Breast epithelium (tissue), 3 donors: ENCODE data around the gene POLDIP2.

Source experiments
- POLR2A ChIP-seq: fragments of 450-650 bp; IDR thresholded peaks from one replicate; pipeline ENCODE4 v1.6.1; 2016; ENCODE audit warnings: antibody characterized with exemption, mild to moderate bottlenecking, moderate library complexity
- POLR2AphosphoS5 ChIP-seq, 3 donors: sonication (generic); formaldehyde crosslinking; IDR thresholded peaks; one replicate each; pipeline ENCODE4 v1.6.1; 2017; ENCODE audit warnings: antibody characterized with exemption in 3 of 3
- TF ChIP-seq, protein P1 (sequence below), 3 donors: fragments of 450-650 bp; IDR thresholded peaks; one replicate each; pipeline ENCODE4 v1.5.1; 2016 to 2017; ENCODE audit warnings: antibody characterized with exemption in 3 of 3, mild to moderate bottlenecking in 3 of 3, moderate library complexity in 3 of 3

DNA sequence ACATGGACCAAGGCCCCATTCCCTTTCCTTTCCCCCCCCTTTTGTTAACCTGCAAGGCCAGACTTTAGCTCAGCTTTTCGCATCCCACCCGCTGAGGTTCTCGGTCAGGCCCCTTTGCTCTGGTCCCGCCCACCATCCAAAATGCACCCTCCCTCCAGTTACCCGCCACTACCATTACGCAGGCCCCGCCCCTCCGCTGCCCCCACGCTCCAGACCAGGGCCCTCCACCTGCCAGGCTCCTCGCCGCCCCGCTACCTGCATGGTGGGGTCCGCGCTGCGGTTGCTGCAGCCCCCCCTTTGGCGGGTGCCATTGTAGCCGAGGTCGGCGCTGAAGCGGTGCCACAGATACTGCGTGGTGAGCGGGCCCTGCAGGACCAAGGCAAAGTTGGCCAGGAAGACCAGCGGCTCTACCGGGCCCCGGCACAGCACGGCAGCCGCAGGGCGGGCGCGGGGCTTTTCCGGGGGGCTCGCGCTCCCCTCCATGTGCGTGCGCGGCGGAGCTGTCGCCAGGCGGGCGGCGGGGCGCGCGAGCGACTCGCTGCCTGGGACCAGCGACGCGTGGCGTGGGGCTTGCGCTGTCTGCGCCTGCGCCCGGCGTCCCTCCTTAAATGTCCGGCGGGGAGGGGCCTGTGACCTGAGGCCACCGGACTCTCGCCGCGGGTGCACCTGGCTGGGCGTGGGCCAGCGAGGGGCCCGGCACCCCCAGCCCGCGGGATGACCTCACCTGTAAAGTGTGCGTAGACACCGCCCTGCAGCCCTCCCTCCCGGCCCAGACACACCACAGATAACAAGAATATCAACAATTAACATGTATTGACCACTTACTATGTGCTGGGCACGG is 48.5 kb upstream of the POLDIP2 start, which contains the start of gene SLC46A1:
- peak in 1 of 3 donors; percentile 16 for TF ChIP-seq POLR2AphosphoS5 (IDR thresholded peaks at IDR 0.05)
- TF ChIP-seq, protein P1, sequence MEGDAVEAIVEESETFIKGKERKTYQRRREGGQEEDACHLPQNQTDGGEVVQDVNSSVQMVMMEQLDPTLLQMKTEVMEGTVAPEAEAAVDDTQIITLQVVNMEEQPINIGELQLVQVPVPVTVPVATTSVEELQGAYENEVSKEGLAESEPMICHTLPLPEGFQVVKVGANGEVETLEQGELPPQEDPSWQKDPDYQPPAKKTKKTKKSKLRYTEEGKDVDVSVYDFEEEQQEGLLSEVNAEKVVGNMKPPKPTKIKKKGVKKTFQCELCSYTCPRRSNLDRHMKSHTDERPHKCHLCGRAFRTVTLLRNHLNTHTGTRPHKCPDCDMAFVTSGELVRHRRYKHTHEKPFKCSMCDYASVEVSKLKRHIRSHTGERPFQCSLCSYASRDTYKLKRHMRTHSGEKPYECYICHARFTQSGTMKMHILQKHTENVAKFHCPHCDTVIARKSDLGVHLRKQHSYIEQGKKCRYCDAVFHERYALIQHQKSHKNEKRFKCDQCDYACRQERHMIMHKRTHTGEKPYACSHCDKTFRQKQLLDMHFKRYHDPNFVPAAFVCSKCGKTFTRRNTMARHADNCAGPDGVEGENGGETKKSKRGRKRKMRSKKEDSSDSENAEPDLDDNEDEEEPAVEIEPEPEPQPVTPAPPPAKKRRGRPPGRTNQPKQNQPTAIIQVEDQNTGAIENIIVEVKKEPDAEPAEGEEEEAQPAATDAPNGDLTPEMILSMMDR (IDR thresholded peaks at IDR 0.05) = no peak
- no peak for TF ChIP-seq POLR2A
